HepG2 (cell line): ENCODE measurements around the gene PCNX4. TPM values are rescaled to one million over a fixed set of nuclear protein-coding genes. Genes with fewer than 3 reads are reported as not detected.

Experiments
- ARID2 ChIP-seq: sonication (generic); formaldehyde crosslinking; IDR thresholded peaks from 2 replicates; pipeline ENCODE4 v1.8.1; 2022; ENCODE audit warnings: mild to moderate bottlenecking, missing genetic modification reagents, borderline replicate concordance
- DNMT1 ChIP-seq: sonication (generic); formaldehyde crosslinking; IDR thresholded peaks from 2 replicates; pipeline ENCODE4 v1.5.1; 2020; ENCODE audit warnings: mild to moderate bottlenecking, missing genetic modification reagents
- DR1 ChIP-seq: sonication (generic); formaldehyde crosslinking; IDR thresholded peaks from 2 replicates; pipeline ENCODE4 v1.8.0; 2021; ENCODE audit warnings: mild to moderate bottlenecking, missing genetic modification reagents, inconsistent platforms
- HNF4G ChIP-seq, 2 experiments: sonication (generic) in 1 of 2; formaldehyde crosslinking in 1 of 2; IDR thresholded peaks; 2 replicates each; pipeline versions ENCODE4 v1.4.0 to v1.6.1; 2011 to 2020; ENCODE audit warnings: borderline replicate concordance in 2 of 2, low read depth in 2 of 2, mild to moderate bottlenecking in 2 of 2, low read length in 1 of 2, missing genetic modification reagents in 1 of 2, moderate library complexity in 1 of 2
- KMT2A ChIP-seq: sonication (generic); formaldehyde crosslinking; IDR thresholded peaks from 2 replicates; pipeline ENCODE4 v1.4.0; 2020; ENCODE audit warnings: missing genetic modification reagents
- NCOA5 ChIP-seq: sonication (generic); formaldehyde crosslinking; IDR thresholded peaks from 2 replicates; pipeline ENCODE4 v1.4.0; 2020; ENCODE audit warnings: missing genetic modification reagents
- NFE2L2 ChIP-seq: fragments of 150-350 bp; IDR thresholded peaks from 2 replicates; pipeline ENCODE4 v1.6.1; 2014; ENCODE audit warnings: low read length
- POLR2AphosphoS5 ChIP-seq: IDR thresholded peaks from 2 replicates; pipeline ENCODE4 v1.6.1; 2012; ENCODE audit warnings: low read depth, low read length
- RBM39 ChIP-seq: fragments of 200-400 bp; formaldehyde crosslinking; IDR thresholded peaks from one replicate; pipeline ENCODE4 v1.6.1; 2018; ENCODE audit warnings: antibody characterized with exemption, mild to moderate bottlenecking, low read depth, low read length; ENCODE audit not compliant: poor library complexity, severe bottlenecking
- SP2 ChIP-seq: sonication (generic); formaldehyde crosslinking; IDR thresholded peaks from 2 replicates; pipeline ENCODE4 v1.5.1; 2020; ENCODE audit warnings: mild to moderate bottlenecking, missing genetic modification reagents
- ZBTB1 ChIP-seq: sonication (generic); formaldehyde crosslinking; IDR thresholded peaks from 2 replicates; pipeline ENCODE4 v1.4.0; 2020; ENCODE audit warnings: missing genetic modification reagents, borderline replicate concordance
- ZFP36L2 ChIP-seq: sonication (generic); formaldehyde crosslinking; IDR thresholded peaks from 2 replicates; pipeline ENCODE4 v1.4.0; 2020; ENCODE audit warnings: missing genetic modification reagents
- ZIK1 ChIP-seq: sonication (generic); formaldehyde crosslinking; IDR thresholded peaks from 2 replicates; pipeline ENCODE4 v1.5.0; 2020; ENCODE audit warnings: mild to moderate bottlenecking, low read depth, missing genetic modification reagents, borderline replicate concordance
- ZMAT3 ChIP-seq: sonication (generic); formaldehyde crosslinking; conservative IDR thresholded peaks from 2 replicates; pipeline ENCODE4 v1.7.0; 2021; ENCODE audit warnings: missing genetic modification reagents
- ZNF260 ChIP-seq: sonication (generic); formaldehyde crosslinking; IDR thresholded peaks from 2 replicates; pipeline ENCODE4 v1.4.0; 2020; ENCODE audit warnings: missing genetic modification reagents, low read depth, mild to moderate bottlenecking, borderline replicate concordance
- ZNF337 ChIP-seq: sonication (generic); formaldehyde crosslinking; IDR thresholded peaks from 2 replicates; pipeline ENCODE4 v1.5.1; 2020; ENCODE audit warnings: missing genetic modification reagents, low read depth, mild to moderate bottlenecking, borderline replicate concordance
- ZNF496 ChIP-seq: sonication (generic); formaldehyde crosslinking; IDR thresholded peaks from 2 replicates; pipeline ENCODE4 v1.8.1; 2023; ENCODE audit warnings: mild to moderate bottlenecking, moderate library complexity, missing genetic modification reagents; ENCODE audit not compliant: insufficient replicate concordance
- ZNF614 ChIP-seq: IDR thresholded peaks from 2 replicates; pipeline ENCODE4 v1.6.1; 2018; ENCODE audit warnings: missing biosample characterization, missing genetic modification reagents, inconsistent platforms, borderline replicate concordance
- ZNF773 ChIP-seq: sonication (generic); formaldehyde crosslinking; IDR thresholded peaks from 2 replicates; pipeline ENCODE4 v1.4.0; 2020; ENCODE audit warnings: missing genetic modification reagents, borderline replicate concordance
- polyA plus RNA-seq, 8 experiments: library from polyadenylated mRNA; depleted of rRNA in 3 of 8; stranded (reverse) in 7 of 8; unstranded in 1 of 8; fragments of >200 nt; fragmentation: Illumina TruSeq in 4 of 8; extraction: Trizol in 4 of 8; gene quantifications; 2 replicates each; pipeline versions ENCODE4 v1.2.1 to v1.2.3, GENCODE V29; 2011 to 2016; ENCODE audit warnings: low read depth in 4 of 8, missing spikeins in 1 of 8, mixed read lengths in 1 of 8; ENCODE audit not compliant: insufficient read depth in 1 of 8
- total RNA-seq, 5 experiments: library from RNA; depleted of rRNA; stranded (reverse); fragments of >200 nt; fragmentation: Illumina TruSeq; extraction: Trizol; gene quantifications; 2 replicates each; pipeline ENCODE4 v1.2.3, GENCODE V29; 2016; ENCODE audit warnings: low read depth in 1 of 5
- TF ChIP-seq, protein P1 (sequence below): sonication (generic); formaldehyde crosslinking; IDR thresholded peaks from 2 replicates; pipeline ENCODE4 v1.4.0; 2020; ENCODE audit warnings: missing genetic modification reagents
- TF ChIP-seq, protein P2 (sequence below): sonication (generic); formaldehyde crosslinking; IDR thresholded peaks from 2 replicates; pipeline ENCODE4 v1.4.0; 2020; ENCODE audit warnings: missing genetic modification reagents, borderline replicate concordance

Gene PCNX4
- total and polyA plus RNA-seq, 2 of the 13 experiments (the other 11 are each of a cell fraction or from before 2014, with no cell fraction given) = 28.6 to 43.0 TPM

DNA sequence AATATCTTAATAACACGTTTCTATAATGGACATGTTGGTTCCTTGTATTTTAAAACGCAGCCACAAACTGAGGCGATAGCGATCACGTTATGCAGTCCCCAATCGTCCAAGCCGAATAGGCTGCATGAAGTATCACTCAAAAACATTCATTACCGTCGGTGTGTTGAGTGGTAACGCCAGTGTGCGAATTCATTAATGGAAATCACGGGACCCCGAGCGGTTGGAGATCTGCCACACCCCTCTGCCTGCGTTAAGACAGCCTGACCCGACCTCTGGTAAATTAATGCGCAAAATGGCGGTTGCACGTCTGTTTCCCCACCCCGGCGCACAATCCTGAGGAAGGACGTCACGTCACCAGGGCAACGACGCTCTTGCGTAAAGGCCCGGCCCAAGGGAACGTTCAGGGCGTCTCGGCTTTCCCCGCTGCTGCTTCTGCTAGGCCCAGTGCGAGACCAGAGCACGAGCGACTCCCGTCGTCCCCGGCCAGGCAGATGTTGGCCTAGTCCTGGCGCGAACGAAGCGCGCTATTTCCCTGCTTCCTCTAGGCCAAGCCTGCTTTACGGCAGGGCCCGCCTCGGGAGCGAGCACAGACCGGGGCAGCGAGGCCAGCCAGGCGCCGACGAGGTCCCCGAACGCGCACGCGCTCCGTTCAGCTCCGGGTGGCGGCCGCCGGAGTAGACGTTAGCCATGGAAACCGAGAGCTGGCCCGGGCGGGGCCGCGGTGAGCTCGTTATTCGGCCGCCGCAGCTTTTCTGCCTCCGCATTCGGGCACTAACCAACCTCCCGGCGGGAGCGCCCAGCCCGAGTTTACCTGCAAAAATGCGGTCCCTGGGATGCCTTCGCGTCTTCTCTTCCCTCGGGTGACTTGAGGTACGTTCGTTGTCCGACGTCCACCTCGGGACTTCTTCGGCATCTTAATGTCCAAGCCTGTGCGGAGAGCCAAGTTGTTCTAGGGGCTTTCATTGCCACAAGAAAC, at the start of gene PCNX4 (continued):
- TF ChIP-seq ZNF260 = no peak
- peak; percentile 48; the same call in 1 of the 2 replicates for TF ChIP-seq SP2 (CRISPR knock-in tag)
- no peak for TF ChIP-seq NCOA5 (CRISPR knock-in tag)
- peak; percentile 91; the same call in 1 of the 2 replicates for TF ChIP-seq POLR2AphosphoS5
- peak; percentile 95; the same call in 1 of the 2 replicates for TF ChIP-seq ZNF337 (CRISPR knock-in tag)
- no peak for TF ChIP-seq ZFP36L2 (CRISPR knock-in tag)
- TF ChIP-seq DNMT1 (CRISPR knock-in tag) = peak; percentile 96; the same call in 1 of the 2 replicates
- TF ChIP-seq ZNF614 (CRISPR knock-in tag) = peak; percentile 78; the same call in 1 of the 2 replicates
- no peak; the same call in 1 of the 2 replicates for TF ChIP-seq ZNF773
- peak; percentile 89; the same call in 1 of the 2 replicates for TF ChIP-seq ZIK1 (CRISPR knock-in tag)
- TF ChIP-seq, protein P1, sequence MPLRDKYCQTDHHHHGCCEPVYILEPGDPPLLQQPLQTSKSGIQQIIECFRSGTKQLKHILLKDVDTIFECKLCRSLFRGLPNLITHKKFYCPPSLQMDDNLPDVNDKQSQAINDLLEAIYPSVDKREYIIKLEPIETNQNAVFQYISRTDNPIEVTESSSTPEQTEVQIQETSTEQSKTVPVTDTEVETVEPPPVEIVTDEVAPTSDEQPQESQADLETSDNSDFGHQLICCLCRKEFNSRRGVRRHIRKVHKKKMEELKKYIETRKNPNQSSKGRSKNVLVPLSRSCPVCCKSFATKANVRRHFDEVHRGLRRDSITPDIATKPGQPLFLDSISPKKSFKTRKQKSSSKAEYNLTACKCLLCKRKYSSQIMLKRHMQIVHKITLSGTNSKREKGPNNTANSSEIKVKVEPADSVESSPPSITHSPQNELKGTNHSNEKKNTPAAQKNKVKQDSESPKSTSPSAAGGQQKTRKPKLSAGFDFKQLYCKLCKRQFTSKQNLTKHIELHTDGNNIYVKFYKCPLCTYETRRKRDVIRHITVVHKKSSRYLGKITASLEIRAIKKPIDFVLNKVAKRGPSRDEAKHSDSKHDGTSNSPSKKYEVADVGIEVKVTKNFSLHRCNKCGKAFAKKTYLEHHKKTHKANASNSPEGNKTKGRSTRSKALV (CRISPR knock-in tag) = no peak; the same call in 1 of the 2 replicates
- peak; percentile 96 for TF ChIP-seq ZMAT3
- peak; percentile 93 for TF ChIP-seq KMT2A
- no peak for TF ChIP-seq ZBTB1 (CRISPR knock-in tag)
- TF ChIP-seq, protein P2, sequence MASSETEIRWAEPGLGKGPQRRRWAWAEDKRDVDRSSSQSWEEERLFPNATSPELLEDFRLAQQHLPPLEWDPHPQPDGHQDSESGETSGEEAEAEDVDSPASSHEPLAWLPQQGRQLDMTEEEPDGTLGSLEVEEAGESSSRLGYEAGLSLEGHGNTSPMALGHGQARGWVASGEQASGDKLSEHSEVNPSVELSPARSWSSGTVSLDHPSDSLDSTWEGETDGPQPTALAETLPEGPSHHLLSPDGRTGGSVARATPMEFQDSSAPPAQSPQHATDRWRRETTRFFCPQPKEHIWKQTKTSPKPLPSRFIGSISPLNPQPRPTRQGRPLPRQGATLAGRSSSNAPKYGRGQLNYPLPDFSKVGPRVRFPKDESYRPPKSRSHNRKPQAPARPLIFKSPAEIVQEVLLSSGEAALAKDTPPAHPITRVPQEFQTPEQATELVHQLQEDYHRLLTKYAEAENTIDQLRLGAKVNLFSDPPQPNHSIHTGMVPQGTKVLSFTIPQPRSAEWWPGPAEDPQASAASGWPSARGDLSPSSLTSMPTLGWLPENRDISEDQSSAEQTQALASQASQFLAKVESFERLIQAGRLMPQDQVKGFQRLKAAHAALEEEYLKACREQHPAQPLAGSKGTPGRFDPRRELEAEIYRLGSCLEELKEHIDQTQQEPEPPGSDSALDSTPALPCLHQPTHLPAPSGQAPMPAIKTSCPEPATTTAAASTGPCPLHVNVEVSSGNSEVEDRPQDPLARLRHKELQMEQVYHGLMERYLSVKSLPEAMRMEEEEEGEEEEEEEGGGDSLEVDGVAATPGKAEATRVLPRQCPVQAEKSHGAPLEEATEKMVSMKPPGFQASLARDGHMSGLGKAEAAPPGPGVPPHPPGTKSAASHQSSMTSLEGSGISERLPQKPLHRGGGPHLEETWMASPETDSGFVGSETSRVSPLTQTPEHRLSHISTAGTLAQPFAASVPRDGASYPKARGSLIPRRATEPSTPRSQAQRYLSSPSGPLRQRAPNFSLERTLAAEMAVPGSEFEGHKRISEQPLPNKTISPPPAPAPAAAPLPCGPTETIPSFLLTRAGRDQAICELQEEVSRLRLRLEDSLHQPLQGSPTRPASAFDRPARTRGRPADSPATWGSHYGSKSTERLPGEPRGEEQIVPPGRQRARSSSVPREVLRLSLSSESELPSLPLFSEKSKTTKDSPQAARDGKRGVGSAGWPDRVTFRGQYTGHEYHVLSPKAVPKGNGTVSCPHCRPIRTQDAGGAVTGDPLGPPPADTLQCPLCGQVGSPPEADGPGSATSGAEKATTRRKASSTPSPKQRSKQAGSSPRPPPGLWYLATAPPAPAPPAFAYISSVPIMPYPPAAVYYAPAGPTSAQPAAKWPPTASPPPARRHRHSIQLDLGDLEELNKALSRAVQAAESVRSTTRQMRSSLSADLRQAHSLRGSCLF = no peak
- no peak for TF ChIP-seq NFE2L2
- TF ChIP-seq HNF4G (IDR thresholded peaks at IDR 0.05; ENCODE audit: borderline replicate concordance, low read depth, low read length) = no peak
- TF ChIP-seq HNF4G (CRISPR knock-in tag; IDR thresholded peaks at IDR 0.05; ENCODE audit: borderline replicate concordance, low read depth) = peak; percentile 23; the same call in 1 of the 2 replicates
- no peak for TF ChIP-seq ZNF496 (CRISPR knock-in tag)
- 0 out of 2 replicates have a peak, but pooled peaks have one; percentile 38 for TF ChIP-seq ARID2
- TF ChIP-seq RBM39 = peak; percentile 69
- peak; percentile 92 for TF ChIP-seq DR1
